Pons (tissue), 1 donor: Measurements from ENCODE around the gene TMEM234.
"Not testable (repeated sequence)": the region's sequence is repeated elsewhere in the genome, so short reads cannot be mapped to it uniquely, and the experiment has no call there.

ENCODE experiments used
- DNase-seq: peaks from one replicate; pipeline ENCODE4 v3.0.0-alpha.2; 2016; ENCODE audit warnings: low spot score

TMEM234 gene

GRCh38 chr1:32221980-32222755, at the start of gene TMEM234, which contains the start of gene EIF3I:
TSS of gene TMEM234 (minus strand) at chr1:32222353. CDS start at chr1:32222322, 31 bp downstream.
TSS of gene EIF3I (plus strand) at chr1:32222407. CDS start at chr1:32222442, 35 bp downstream.
- DNase-seq: peak; percentile 94

- DNase-seq: no peak
These were observed 47.6 kb upstream of the TMEM234 start for GRCh38 chr1:32269744-32270143.

GRCh38 chr1:32266921-32267591, 44.9 kb upstream of the TMEM234 start:
- no peak for DNase-seq

- no peak for DNase-seq
These were observed 43.7 kb upstream of the TMEM234 start for GRCh38 chr1:32265846-32266245.

GRCh38 chr1:32263744-32264143, 41.6 kb upstream of the TMEM234 start:
- no peak for DNase-seq

- DNase-seq: not testable (repeated sequence)
These were observed 41.1 kb upstream of the TMEM234 start for GRCh38 chr1:32263236-32263593.

- no peak for DNase-seq
These were observed 35.0 kb upstream of the TMEM234 start for GRCh38 chr1:32257227-32257508.

GRCh38 chr1:32256473-32257226, 34.5 kb upstream of the TMEM234 start:
- DNase-seq: no peak

- no peak for DNase-seq
These were observed 33.2 kb upstream of the TMEM234 start for GRCh38 chr1:32255072-32256071.

- no peak for DNase-seq
These were observed 29.0 kb upstream of the TMEM234 start, which contains the start of gene LCK for GRCh38 chr1:32250893-32251716. TSS of gene LCK (plus strand) at chr1:32251265. CDS start at chr1:32274330, 23,065 bp downstream.

GRCh38 chr1:32249831-32250525, 27.8 kb upstream of the TMEM234 start:
- DNase-seq: no peak

- no peak for DNase-seq
These were observed 26.1 kb upstream of the TMEM234 start for GRCh38 chr1:32247983-32248889.

GRCh38 chr1:32247452-32247851, 25.3 kb upstream of the TMEM234 start:
- no peak for DNase-seq

GRCh38 chr1:32246888-32247273, 24.7 kb upstream of the TMEM234 start, which contains the start of gene FAM167B:
TSS of gene FAM167B (plus strand) at chr1:32247222. CDS start at chr1:32247422, 200 bp downstream.
- DNase-seq: no peak

- peak; percentile 73 for DNase-seq
These were observed 20.2 kb upstream of the TMEM234 start for GRCh38 chr1:32242341-32242851.

- DNase-seq: peak; percentile 49
These were observed 19.0 kb upstream of the TMEM234 start for GRCh38 chr1:32241001-32241763.

- DNase-seq: peak; percentile 50
These were observed 18.2 kb upstream of the TMEM234 start for GRCh38 chr1:32240140-32240951.
